ENCODE results near the gene ZNF580. TPM values are rescaled to one million over a fixed set of nuclear protein-coding genes. Genes with fewer than 3 reads are reported as not detected.

The ZNF580 gene
- total RNA-seq, 1 experiment from 2014 or later, result 22.8 TPM

DNA sequence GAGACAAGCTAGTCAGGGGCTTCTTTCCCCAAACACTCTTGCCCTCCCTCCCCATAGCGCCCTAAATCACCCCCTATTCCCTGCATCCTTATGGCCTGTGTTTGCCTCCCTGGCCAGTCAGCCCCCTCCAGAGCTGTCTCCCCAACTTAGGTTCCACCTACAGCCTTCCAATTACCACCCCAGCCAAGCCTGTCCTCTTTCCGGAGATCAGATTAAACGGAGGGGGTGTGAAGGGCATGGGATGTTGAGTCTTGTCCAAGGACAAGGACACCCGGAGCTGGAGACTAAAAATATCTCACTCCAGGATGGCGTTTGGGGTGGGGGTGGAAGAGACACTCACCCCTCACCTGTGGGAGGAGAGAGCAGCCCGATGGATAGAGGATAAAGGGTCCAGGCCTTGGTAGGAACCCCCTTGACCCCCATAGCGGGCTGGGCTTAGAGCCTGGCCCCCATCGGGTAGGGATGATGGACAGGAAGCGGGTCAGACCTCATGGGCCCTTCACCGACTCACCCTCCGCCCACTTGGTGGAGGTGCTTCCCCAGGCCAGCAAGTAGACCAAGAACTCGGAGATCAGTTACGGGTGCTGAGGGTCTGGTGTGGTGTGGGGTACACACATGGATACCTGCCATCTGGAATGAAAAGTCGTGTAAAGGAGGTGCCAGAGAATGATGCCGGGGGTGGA, 29.4 kb upstream of the ZNF580 start:
- Histone ChIP-seq H2BK15ac (ENCODE audit: low read depth, low read length) (no peak overlapping the region), H3K14ac (ENCODE audit: insufficient read depth, low read length) (no peak overlapping the region), H3K79me2 (ENCODE audit: insufficient read depth, low read length) (peaks cover 1% of the 10 kb centered on the region; the same call in 1 of the 2 replicates), H2BK20ac (ENCODE audit: low read depth, low read length, poor library complexity, severe bottlenecking) (no peak overlapping the region), H3T11ph (ENCODE audit: low read length) (no peak overlapping the region), H3K4ac (ENCODE audit: low read depth, low read length) (no peak overlapping the region), H2BK120ac (ENCODE audit: low read depth, low read length, poor library complexity, severe bottlenecking) (no peak overlapping the region), H4K91ac (ENCODE audit: insufficient read length, low read depth, low read length) (no peak overlapping the region), H2AK5ac (ENCODE audit: insufficient read length, low read length) (no peak overlapping the region), H3K56ac (ENCODE audit: insufficient read length, low read depth, low read length) (no peak overlapping the region), H4K5ac (ENCODE audit: insufficient read length, low read depth, low read length) (no peak overlapping the region), H2BK12ac (ENCODE audit: insufficient read length, low read depth, low read length) (no peak overlapping the region), H3K23ac (ENCODE audit: insufficient read length, low read depth, low read length) (no peak overlapping the region), H3K27ac (ENCODE audit: insufficient read length, low read depth, low read length) (no peak overlapping the region), H3K27me3 (ENCODE audit: insufficient read depth, low read length) (no peaks in the 10 kb centered on the region), H3K4me2 (ENCODE audit: insufficient read depth, insufficient read length, low read length) (no peak overlapping the region), H3K23me2 (ENCODE audit: insufficient read length, low read depth, low read length, poor library complexity, severe bottlenecking) (no peaks in the 10 kb centered on the region), H3K18ac (ENCODE audit: insufficient read length, low read depth, low read length) (no peak overlapping the region), H2AFZ (ENCODE audit: low read length) (no peak overlapping the region), H4K8ac (replicated peaks; ENCODE audit: insufficient read length, low read depth, low read length) (no peak overlapping the region), H3K9me3 (ENCODE audit: control insufficient read depth, low read depth, low read length) (no peaks in the 10 kb centered on the region), H3K9ac (ENCODE audit: extremely low read depth, insufficient read length, low read length) (no peak overlapping the region), H3K79me1 (ENCODE audit: insufficient read depth, low read depth, low read length, poor library complexity, severe bottlenecking) (peaks cover 4% of the 10 kb centered on the region), H3K4me1 (ENCODE audit: insufficient read depth, low read length) (0 out of 2 replicates have a peak, but pooled peaks cover 3% of the 10 kb centered on the region), H4K20me1 (ENCODE audit: control insufficient read depth, insufficient read depth, insufficient read length) (no peaks in the 10 kb centered on the region), H2BK5ac (ENCODE audit: insufficient read length, low read length) (no peak overlapping the region)
- peaks cover 16 to 41% (median 36%) of the 10 kb centered on the region in 3 experiments for H3K36me3 Mint-ChIP-seq (ENCODE audit: insufficient read depth in 1 of 3, low read depth in 3 of 3)
- DNase-seq, result no peak
- H3K4me1 Mint-ChIP-seq, result peaks cover 7 to 8% of the 10 kb centered on the region in 2 experiments
- no peak overlapping the region for H3K4me3 Mint-ChIP-seq
- WGBS (ENCODE audit: extremely low coverage, insufficient read length, low lambda C conversion rate), result no CpG with 5 or more reads among the region's 15 CpGs
- H3K27ac Mint-ChIP-seq, result no peak overlapping the region; a peak in 1 of 7 replicates
- TF ChIP-seq, protein P1, sequence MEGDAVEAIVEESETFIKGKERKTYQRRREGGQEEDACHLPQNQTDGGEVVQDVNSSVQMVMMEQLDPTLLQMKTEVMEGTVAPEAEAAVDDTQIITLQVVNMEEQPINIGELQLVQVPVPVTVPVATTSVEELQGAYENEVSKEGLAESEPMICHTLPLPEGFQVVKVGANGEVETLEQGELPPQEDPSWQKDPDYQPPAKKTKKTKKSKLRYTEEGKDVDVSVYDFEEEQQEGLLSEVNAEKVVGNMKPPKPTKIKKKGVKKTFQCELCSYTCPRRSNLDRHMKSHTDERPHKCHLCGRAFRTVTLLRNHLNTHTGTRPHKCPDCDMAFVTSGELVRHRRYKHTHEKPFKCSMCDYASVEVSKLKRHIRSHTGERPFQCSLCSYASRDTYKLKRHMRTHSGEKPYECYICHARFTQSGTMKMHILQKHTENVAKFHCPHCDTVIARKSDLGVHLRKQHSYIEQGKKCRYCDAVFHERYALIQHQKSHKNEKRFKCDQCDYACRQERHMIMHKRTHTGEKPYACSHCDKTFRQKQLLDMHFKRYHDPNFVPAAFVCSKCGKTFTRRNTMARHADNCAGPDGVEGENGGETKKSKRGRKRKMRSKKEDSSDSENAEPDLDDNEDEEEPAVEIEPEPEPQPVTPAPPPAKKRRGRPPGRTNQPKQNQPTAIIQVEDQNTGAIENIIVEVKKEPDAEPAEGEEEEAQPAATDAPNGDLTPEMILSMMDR (conservative IDR thresholded peaks at IDR 0.05), result no peak
- H3K9me3 Mint-ChIP-seq, result no peaks in the 10 kb centered on the region
- H3K27me3 Mint-ChIP-seq (ENCODE audit: low read depth), result no peaks in the 10 kb centered on the region
